HepG2 (cell line): ENCODE data around the gene PIEZO1. TPM values are rescaled to one million over a fixed set of nuclear protein-coding genes. Genes with fewer than 3 reads are reported as not detected.

Experiments
- ATF4 ChIP-seq, 2 experiments: fragments of 450-650 bp in 1 of 2; sonication (generic) in 1 of 2; formaldehyde crosslinking; IDR thresholded peaks; 2 replicates each; pipeline versions ENCODE4 v1.5.0 to v1.8.0; 2020 to 2022; ENCODE audit warnings: mild to moderate bottlenecking in 1 of 2, missing genetic modification reagents in 1 of 2
- MTF1 ChIP-seq: sonication (generic); formaldehyde crosslinking; IDR thresholded peaks from 2 replicates; pipeline ENCODE4 v1.5.0; 2020; ENCODE audit warnings: missing genetic modification reagents
- SP4 ChIP-seq: sonication (generic); formaldehyde crosslinking; IDR thresholded peaks from 2 replicates; pipeline ENCODE4 v1.8.1; 2023; ENCODE audit warnings: mild to moderate bottlenecking, missing genetic modification reagents
- ZFY ChIP-seq: sonication (generic); formaldehyde crosslinking; IDR thresholded peaks from 2 replicates; pipeline ENCODE4 v1.4.0; 2020; ENCODE audit warnings: missing genetic modification reagents
- ZNF318 ChIP-seq: sonication (generic); formaldehyde crosslinking; IDR thresholded peaks from 2 replicates; pipeline ENCODE4 v1.4.0; 2020; ENCODE audit warnings: mild to moderate bottlenecking, missing genetic modification reagents
- ZNF33A ChIP-seq: sonication (generic); formaldehyde crosslinking; IDR thresholded peaks from 2 replicates; pipeline ENCODE4 v1.5.1; 2020; ENCODE audit warnings: missing genetic modification reagents, mild to moderate bottlenecking, moderate library complexity, borderline replicate concordance
- ZNF543 ChIP-seq: sonication (generic); formaldehyde crosslinking; IDR thresholded peaks from 2 replicates; pipeline ENCODE4 v1.4.0; 2020; ENCODE audit warnings: mild to moderate bottlenecking, missing genetic modification reagents
- ZNF687 ChIP-seq: sonication (generic); formaldehyde crosslinking; IDR thresholded peaks from 2 replicates; pipeline ENCODE4 v1.5.1; 2020; ENCODE audit warnings: mild to moderate bottlenecking, missing genetic modification reagents, moderate library complexity
- ZNF83 ChIP-seq: sonication (generic); formaldehyde crosslinking; IDR thresholded peaks from 2 replicates; pipeline ENCODE4 v1.4.0; 2020; ENCODE audit warnings: missing genetic modification reagents, mild to moderate bottlenecking, borderline replicate concordance
- polyA plus RNA-seq, 8 experiments: library from polyadenylated mRNA; depleted of rRNA in 3 of 8; stranded (reverse) in 7 of 8; unstranded in 1 of 8; fragments of >200 nt; fragmentation: Illumina TruSeq in 4 of 8; extraction: Trizol in 4 of 8; gene quantifications; 2 replicates each; pipeline versions ENCODE4 v1.2.1 to v1.2.3, GENCODE V29; 2011 to 2016; ENCODE audit warnings: low read depth in 4 of 8, missing spikeins in 1 of 8, mixed read lengths in 1 of 8; ENCODE audit not compliant: insufficient read depth in 1 of 8
- total RNA-seq, 5 experiments: library from RNA; depleted of rRNA; stranded (reverse); fragments of >200 nt; fragmentation: Illumina TruSeq; extraction: Trizol; gene quantifications; 2 replicates each; pipeline ENCODE4 v1.2.3, GENCODE V29; 2016; ENCODE audit warnings: low read depth in 1 of 5

Gene PIEZO1
- total and polyA plus RNA-seq, 2 of the 13 experiments (the other 11 are each of a cell fraction or from before 2014, with no cell fraction given), result 67.9 to 85.0 TPM

- TF ChIP-seq ZNF83 (peak; percentile 55), ATF4 (CRISPR knock-in tag; IDR thresholded peaks at IDR 0.05) (0 out of 4 replicates have a peak, but pooled peaks of 1 of the 2 experiments have one; percentile 52), ZNF543 (CRISPR knock-in tag) (peak; percentile 64; the same call in 1 of the 2 replicates), SP4 (CRISPR knock-in tag) (peak; percentile 16; the same call in 1 of the 2 replicates), MTF1 (peak; percentile 46; the same call in 1 of the 2 replicates), ZNF687 (CRISPR knock-in tag) (peak; percentile 94), ZNF33A (CRISPR knock-in tag) (no peak), ZNF318 (CRISPR knock-in tag) (peak; percentile 26; the same call in 1 of the 2 replicates), ZFY (CRISPR knock-in tag) (peak; percentile 82)
Measured at GRCh38 chr16:88785106-88785924, at the start of gene PIEZO1 (continued).
